SH-SY5Y (cell line): ENCODE measurements around the gene IRAK2.

Experiments used
- GATA2 ChIP-seq: IDR thresholded peaks from 2 replicates; pipeline ENCODE4 v1.6.1; 2011; ENCODE audit warnings: mild to moderate bottlenecking, low read depth, low read length
- GATA3 ChIP-seq: IDR thresholded peaks from 2 replicates; pipeline ENCODE4 v1.6.1; 2011; ENCODE audit warnings: low read depth, mild to moderate bottlenecking, low read length, moderate library complexity

DNA sequence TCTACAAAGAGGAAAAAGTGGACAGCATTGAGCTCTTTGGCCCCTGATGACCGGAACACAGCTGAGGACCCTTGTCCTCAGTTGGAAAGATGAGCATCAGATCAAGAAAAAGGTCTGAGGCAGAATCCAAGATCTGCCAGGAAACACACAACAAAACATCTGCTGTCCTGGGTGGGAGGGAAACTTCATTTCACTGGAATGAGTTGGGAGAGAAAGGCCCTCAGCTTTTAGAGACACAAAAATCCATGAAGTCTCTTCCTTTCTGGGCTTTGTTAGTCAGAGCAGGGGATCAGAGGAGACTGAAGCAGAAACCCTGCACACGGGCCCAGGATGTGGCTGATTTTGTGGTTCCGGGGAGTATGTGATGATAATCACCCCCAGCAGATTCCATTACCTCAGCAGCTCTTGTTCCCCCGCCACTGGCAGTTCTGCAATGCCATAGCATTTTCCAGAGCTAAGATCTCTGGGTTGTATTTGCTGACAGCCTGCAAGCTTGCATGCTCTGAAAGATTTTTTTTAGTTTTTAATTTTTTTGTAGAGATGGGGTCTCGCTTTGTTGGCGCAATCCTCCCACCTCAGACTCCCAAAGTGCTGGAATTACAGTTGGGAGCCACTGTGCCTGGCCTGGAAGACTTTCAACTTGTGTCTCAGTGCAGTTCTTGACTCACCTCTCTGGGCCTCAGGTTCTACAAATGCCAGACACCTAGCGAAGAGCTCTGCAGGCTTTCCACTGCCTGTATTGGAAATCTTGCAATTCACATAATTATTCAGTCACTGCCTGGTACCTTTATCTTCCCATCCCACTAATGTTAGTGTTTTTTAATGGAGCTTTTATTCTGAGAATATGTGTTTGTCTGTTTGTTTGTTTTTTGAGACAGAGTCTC is 77.7 kb downstream of the IRAK2 start:
- no peak for TF ChIP-seq GATA2
- no peak for TF ChIP-seq GATA3
